Mesendoderm (in vitro differentiated cells): Measurements from ENCODE around the gene DNAJC27.

Experiments used
- DNase-seq: peaks from one replicate; pipeline ENCODE4 v3.0.0; 2013
- H2AK5ac ChIP-seq: 2 replicates; pipeline ENCODE4 v1.6.1; 2013; ENCODE audit warnings: low read length, inconsistent platforms
- H2BK120ac ChIP-seq: 2 replicates; pipeline ENCODE4 v1.6.1; 2013; ENCODE audit warnings: low read depth, mild to moderate bottlenecking, low read length, moderate library complexity, mixed read lengths
- H2BK15ac ChIP-seq: replicated peaks from 2 replicates; pipeline ENCODE4 v1.6.1; 2013; ENCODE audit warnings: low read depth, mild to moderate bottlenecking, moderate library complexity
- H2BK5ac ChIP-seq: 2 replicates; pipeline ENCODE4 v1.6.1; 2013; ENCODE audit warnings: low read length, inconsistent platforms
- H3K18ac ChIP-seq: 2 replicates; pipeline ENCODE4 v1.6.1; 2013; ENCODE audit warnings: mild to moderate bottlenecking, low read length, mixed read lengths
- H3K23ac ChIP-seq: one replicate; pipeline ENCODE4 v1.6.1; 2013; ENCODE audit warnings: low read length
- H3K27ac ChIP-seq: 2 replicates; pipeline ENCODE4 v1.5.1; 2013; ENCODE audit warnings: low read depth, mild to moderate bottlenecking, inconsistent platforms, low read length, moderate library complexity
- H3K27me3 ChIP-seq: 2 replicates; pipeline ENCODE4 v1.6.1; 2013; ENCODE audit warnings: low read length, control low read depth, mild to moderate bottlenecking, inconsistent platforms; ENCODE audit not compliant: insufficient read depth, poor library complexity
- H3K36me3 ChIP-seq: 2 replicates; pipeline ENCODE4 v1.6.1; 2013; ENCODE audit warnings: low read length, inconsistent platforms; ENCODE audit not compliant: control insufficient read depth, insufficient read depth
- H3K4ac ChIP-seq: one replicate; pipeline ENCODE4 v1.6.1; 2013; ENCODE audit warnings: low read depth, mild to moderate bottlenecking, low read length, moderate library complexity
- H3K4me1 ChIP-seq: 2 replicates; pipeline ENCODE4 v1.6.1; 2013; ENCODE audit warnings: low read depth, low read length, inconsistent platforms; ENCODE audit not compliant: control insufficient read depth
- H3K4me2 ChIP-seq: 2 replicates; pipeline ENCODE4 v1.6.1; 2013; ENCODE audit warnings: low read length
- H3K4me3 ChIP-seq: 2 replicates; pipeline ENCODE4 v1.5.1; 2013; ENCODE audit warnings: mild to moderate bottlenecking, low read length
- H3K56ac ChIP-seq: one replicate; pipeline ENCODE4 v1.6.1; 2013; ENCODE audit warnings: low read length
- H3K79me1 ChIP-seq: 2 replicates; pipeline ENCODE4 v1.6.1; 2013; ENCODE audit warnings: low read length, inconsistent platforms
- H3K79me2 ChIP-seq: 2 replicates; pipeline ENCODE4 v1.6.1; 2013; ENCODE audit warnings: mild to moderate bottlenecking, low read length; ENCODE audit not compliant: control insufficient read depth, insufficient read depth
- H3K9ac ChIP-seq: 2 replicates; pipeline ENCODE4 v1.6.1; 2013; ENCODE audit warnings: low read length, inconsistent platforms
- H4K5ac ChIP-seq: one replicate; pipeline ENCODE4 v1.6.1; 2013; ENCODE audit warnings: low read length
- H4K8ac ChIP-seq: one replicate; pipeline ENCODE4 v1.6.1; 2013; ENCODE audit warnings: low read depth, mild to moderate bottlenecking, control low read depth, low read length, moderate library complexity
- WGBS: extraction: QIAGEN DNeasy Blood & Tissue Kit; methylation state at CpG from one replicate; pipeline ENCODE4 v1.1.7; 2013; ENCODE audit warnings: low lambda C conversion rate, missing lambda C conversion rate; ENCODE audit not compliant: insufficient coverage; ENCODE audit errors: extremely low coverage; 5-methylcytosine and 5-hydroxymethylcytosine counted together

Gene DNAJC27

GRCh38 chr2:24957221-24957620 is 14.5 kb downstream of the DNAJC27 start:
- H3K18ac ChIP-seq = no peak overlapping the region
- no peak overlapping the region for H3K23ac ChIP-seq
- no peaks in the 10 kb centered on the region for H3K27me3 ChIP-seq
- no peak overlapping the region for H3K56ac ChIP-seq
- peaks cover 4% of the 10 kb centered on the region for H3K36me3 ChIP-seq
- H3K4me1 ChIP-seq = no peaks in the 10 kb centered on the region
- no peak overlapping the region for H3K4me3 ChIP-seq
- H4K8ac ChIP-seq = no peak overlapping the region
- no peak overlapping the region for H2BK15ac ChIP-seq
- no peak overlapping the region for H3K4me2 ChIP-seq
- WGBS = no CpG with 5 or more reads among the region's 1 CpG
- H3K27ac ChIP-seq = no peak overlapping the region
- no peak for DNase-seq
- no peak overlapping the region for H2BK5ac ChIP-seq
- no peaks in the 10 kb centered on the region for H3K79me1 ChIP-seq
- H4K5ac ChIP-seq = no peak overlapping the region
- no peak overlapping the region for H2BK120ac ChIP-seq
- no peak overlapping the region for H3K9ac ChIP-seq
- H3K79me2 ChIP-seq = no peaks in the 10 kb centered on the region
- no peak overlapping the region for H3K4ac ChIP-seq
- H2AK5ac ChIP-seq = no peak overlapping the region

- Histone ChIP-seq H3K36me3 (peaks cover 4% of the 10 kb centered on the region), H3K79me2 (no peaks in the 10 kb centered on the region), H2BK15ac (no peak overlapping the region), H3K27ac (no peak overlapping the region), H4K5ac (no peak overlapping the region), H3K4ac (no peak overlapping the region), H2BK5ac (no peak overlapping the region), H2AK5ac (no peak overlapping the region), H3K23ac (no peak overlapping the region), H3K79me1 (no peaks in the 10 kb centered on the region), H2BK120ac (no peak overlapping the region), H3K9ac (no peak overlapping the region), H3K18ac (no peak overlapping the region), H4K8ac (no peak overlapping the region), H3K27me3 (no peaks in the 10 kb centered on the region), H3K4me1 (no peaks in the 10 kb centered on the region), H3K4me3 (no peak overlapping the region), H3K4me2 (no peak overlapping the region), H3K56ac (no peak overlapping the region)
- no peak for DNase-seq
Observed at GRCh38 chr2:24955921-24956320, 15.8 kb downstream of the DNAJC27 start.

GRCh38 chr2:24955232-24955631 is 16.5 kb downstream of the DNAJC27 start:
- H3K23ac ChIP-seq = no peak overlapping the region
- no peak overlapping the region for H3K27ac ChIP-seq
- H3K4me2 ChIP-seq = no peak overlapping the region
- no peak overlapping the region for H3K18ac ChIP-seq
- H3K36me3 ChIP-seq = peaks cover 4% of the 10 kb centered on the region
- no peak overlapping the region for H4K8ac ChIP-seq
- no peaks in the 10 kb centered on the region for H3K27me3 ChIP-seq
- no peak overlapping the region for H3K9ac ChIP-seq
- no peak overlapping the region for H2BK15ac ChIP-seq
- no peaks in the 10 kb centered on the region for H3K79me1 ChIP-seq
- H2BK120ac ChIP-seq = no peak overlapping the region
- no peak overlapping the region for H4K5ac ChIP-seq
- no peaks in the 10 kb centered on the region for H3K79me2 ChIP-seq
- H2AK5ac ChIP-seq = no peak overlapping the region
- no peak overlapping the region for H2BK5ac ChIP-seq
- no peak overlapping the region for H3K56ac ChIP-seq
- no peaks in the 10 kb centered on the region for H3K4me1 ChIP-seq
- no peak overlapping the region for H3K4me3 ChIP-seq
- no peak overlapping the region for H3K4ac ChIP-seq
- DNase-seq = no peak

GRCh38 chr2:24950102-24950501 is 21.7 kb downstream of the DNAJC27 start:
- no peaks in the 10 kb centered on the region for H3K79me2 ChIP-seq
- no peak overlapping the region for H3K4me2 ChIP-seq
- H3K4ac ChIP-seq = no peak overlapping the region
- H4K5ac ChIP-seq = no peak overlapping the region
- no peak overlapping the region for H2BK120ac ChIP-seq
- no peak overlapping the region for H4K8ac ChIP-seq
- no peaks in the 10 kb centered on the region for H3K27me3 ChIP-seq
- H3K36me3 ChIP-seq = peaks cover 4% of the 10 kb centered on the region
- no peak overlapping the region for H2BK5ac ChIP-seq
- H3K4me3 ChIP-seq = no peak overlapping the region
- H3K79me1 ChIP-seq = no peaks in the 10 kb centered on the region
- H2AK5ac ChIP-seq = no peak overlapping the region
- H3K23ac ChIP-seq = no peak overlapping the region
- no peak overlapping the region for H3K9ac ChIP-seq
- no peak overlapping the region for H3K18ac ChIP-seq
- no peaks in the 10 kb centered on the region for H3K4me1 ChIP-seq
- DNase-seq = no peak
- no peak overlapping the region for H3K27ac ChIP-seq
- no peak overlapping the region for H3K56ac ChIP-seq
- WGBS = no CpG with 5 or more reads among the region's 7 CpGs
- H2BK15ac ChIP-seq = no peak overlapping the region

GRCh38 chr2:24948506-24948905 is 23.2 kb downstream of the DNAJC27 start:
- no peaks in the 10 kb centered on the region for H3K79me2 ChIP-seq
- no peak overlapping the region for H3K4me2 ChIP-seq
- no peak overlapping the region for H2BK5ac ChIP-seq
- H3K27me3 ChIP-seq = no peaks in the 10 kb centered on the region
- no peak overlapping the region for H4K5ac ChIP-seq
- no peaks in the 10 kb centered on the region for H3K4me1 ChIP-seq
- no peak overlapping the region for H3K27ac ChIP-seq
- DNase-seq = no peak
- H3K4me3 ChIP-seq = no peak overlapping the region
- no peak overlapping the region for H3K18ac ChIP-seq
- H3K56ac ChIP-seq = no peak overlapping the region
- H3K36me3 ChIP-seq = peaks cover 4% of the 10 kb centered on the region
- no CpG with 5 or more reads among the region's 6 CpGs for WGBS
- no peak overlapping the region for H3K4ac ChIP-seq
- no peak overlapping the region for H3K23ac ChIP-seq
- H4K8ac ChIP-seq = no peak overlapping the region
- no peaks in the 10 kb centered on the region for H3K79me1 ChIP-seq
- H3K9ac ChIP-seq = no peak overlapping the region
- no peak overlapping the region for H2BK120ac ChIP-seq
- H2AK5ac ChIP-seq = no peak overlapping the region
- H2BK15ac ChIP-seq = no peak overlapping the region

- H3K4ac ChIP-seq = no peak overlapping the region
- H3K27ac ChIP-seq = no peak overlapping the region
- no peaks in the 10 kb centered on the region for H3K27me3 ChIP-seq
- no CpG with 5 or more reads among the region's 3 CpGs for WGBS
- H2BK15ac ChIP-seq = no peak overlapping the region
- H2BK120ac ChIP-seq = no peak overlapping the region
- no peak overlapping the region for H2AK5ac ChIP-seq
- no peak overlapping the region for H2BK5ac ChIP-seq
- H3K4me2 ChIP-seq = no peak overlapping the region
- no peaks in the 10 kb centered on the region for H3K79me1 ChIP-seq
- no peak overlapping the region for H3K18ac ChIP-seq
- H4K5ac ChIP-seq = no peak overlapping the region
- H3K23ac ChIP-seq = no peak overlapping the region
- no peak overlapping the region for H4K8ac ChIP-seq
- no peaks in the 10 kb centered on the region for H3K4me1 ChIP-seq
- H3K4me3 ChIP-seq = no peak overlapping the region
- no peaks in the 10 kb centered on the region for H3K79me2 ChIP-seq
- H3K9ac ChIP-seq = no peak overlapping the region
- H3K56ac ChIP-seq = no peak overlapping the region
- no peak for DNase-seq
- H3K36me3 ChIP-seq = peaks cover 4% of the 10 kb centered on the region
Observed at GRCh38 chr2:24947561-24948157, 24.1 kb downstream of the DNAJC27 start.
